Stimulated activated CD4-positive, alpha-beta T cell treated with anti-CD3 and anti-CD28 coated beads, Interleukin-4, amount 100 ng/mL, for 4 hours (primary cell): ENCODE results near the gene ZDHHC13.

Experiments
- DNase-seq, 2 experiments: peaks; one replicate each; pipeline ENCODE4 v3.0.0-alpha.2; 2020

Gene ZDHHC13

GRCh38 chr11:19116971-19117759, at the start of gene ZDHHC13:
Gene ZDHHC13, plus strand, starts transcription at chr11:19117168. Its CDS starts 82 bp downstream, at chr11:19117250.
- DNase-seq: peak; percentile 92 to 95

GRCh38 chr11:19071255-19071654, 45.7 kb upstream of the ZDHHC13 start:
- peak; percentile 37 to 46 for DNase-seq

GRCh38 chr11:19072464-19072863, 44.5 kb upstream of the ZDHHC13 start:
- no peak for DNase-seq

GRCh38 chr11:19073454-19074415, 43.2 kb upstream of the ZDHHC13 start:
- DNase-seq: no peak

- DNase-seq: no peak
These were observed 41.3 kb upstream of the ZDHHC13 start for GRCh38 chr11:19075636-19076035.

GRCh38 chr11:19076744-19077589, 40.0 kb upstream of the ZDHHC13 start:
- peak; percentile 29 to 44 for DNase-seq

- DNase-seq: no peak
These were observed 39.0 kb upstream of the ZDHHC13 start for GRCh38 chr11:19077965-19078364.

GRCh38 chr11:19079643-19080440, 37.1 kb upstream of the ZDHHC13 start:
- DNase-seq: no peak

- no peak for DNase-seq
These were observed 36.4 kb upstream of the ZDHHC13 start for GRCh38 chr11:19080579-19080993.

GRCh38 chr11:19083166-19083565, 33.8 kb upstream of the ZDHHC13 start:
- DNase-seq: no peak

- DNase-seq: no peak
These were observed 32.2 kb upstream of the ZDHHC13 start for GRCh38 chr11:19084661-19085315.

- no peak for DNase-seq
These were observed 29.3 kb upstream of the ZDHHC13 start for GRCh38 chr11:19087658-19088057.

- no peak for DNase-seq
These were observed 28.2 kb upstream of the ZDHHC13 start for GRCh38 chr11:19088791-19089190.

- DNase-seq: no peak
These were observed 27.5 kb upstream of the ZDHHC13 start for GRCh38 chr11:19089421-19089820.

- DNase-seq: no peak
These were observed 25.6 kb upstream of the ZDHHC13 start for GRCh38 chr11:19091366-19091765.

GRCh38 chr11:19092342-19092741, 24.6 kb upstream of the ZDHHC13 start:
- no peak for DNase-seq

- DNase-seq: no peak
These were observed 24.1 kb upstream of the ZDHHC13 start for GRCh38 chr11:19092850-19093249.

- no peak for DNase-seq
These were observed 23.0 kb upstream of the ZDHHC13 start for GRCh38 chr11:19093976-19094375.

- DNase-seq: no peak
These were observed 22.1 kb upstream of the ZDHHC13 start for GRCh38 chr11:19094859-19095258.

GRCh38 chr11:19099093-19099492, 17.9 kb upstream of the ZDHHC13 start:
- DNase-seq: no peak

GRCh38 chr11:19100885-19101284, 16.1 kb upstream of the ZDHHC13 start:
- no peak for DNase-seq
